Left colon (tissue), 2 donors: Measurements from ENCODE around the gene BTBD18. TPM values are rescaled to one million over a fixed set of nuclear protein-coding genes. Genes with fewer than 3 reads are reported as not detected.
"Not testable (repeated sequence)": the region's sequence is repeated elsewhere in the genome, so short reads cannot be mapped to it uniquely, and the experiment has no call there.

Experiments
- ATAC-seq: fragments of 200-7000 bp; cut with Tn5 transposase; one replicate; pipeline ENCODE4 v1.9.1; 2020; ENCODE audit warnings: mild to moderate bottlenecking, moderate library complexity
- DNase-seq, 2 donors: peaks; one replicate each; pipeline ENCODE4 v3.0.0-alpha.2; 2020
- intact Hi-C, 2 donors: fragments of 100-400 bp; cut with DNase I in 1 of 2; cut with micrococcal nuclease in 1 of 2; formaldehyde crosslinking; loops; one replicate each; pipeline versions ENCODE4 v1.11.2 to v1.14.0; 2022; cut with DNase I, micrococcal nuclease
- total RNA-seq, 2 donors: library from RNA; stranded (reverse); fragmentation: NEBNext Ultra II Directional; extraction: Animal tissue kit (Norgen Biotek cat#: 25700); gene quantifications; one replicate each; pipeline ENCODE4 v1.2.1, GENCODE V29; 2021
- donor health status: DM: no; HTN: no; CAD: no.
- donor health status: DM: yes; HTN: yes; CAD: no.

BTBD18 gene
- total RNA-seq, 2 donors from 2014 or later, result not detected

- intact Hi-C loops, result no loop called here
- no peak for DNase-seq
- ATAC-seq, result no peak
These were observed 4.7 kb downstream of the BTBD18 start for GRCh38 chr11:57746920-57747319.

GRCh38 chr11:57745206-57745605, 6.4 kb downstream of the BTBD18 start:
- DNase-seq (no peak), ATAC-seq (no peak)
- intact Hi-C loops, result no loop called here

- no peak for ATAC-seq
- intact Hi-C loops, result loop anchor here in 1 of 2 donors (5.0 kb wide), 1 partner anchor 58 kb away; no protein-coding TSS in a partner anchor
- DNase-seq, result no peak
These were observed 7.3 kb downstream of the BTBD18 start for GRCh38 chr11:57744357-57744756.

GRCh38 chr11:57742087-57742452, 9.5 kb downstream of the BTBD18 start:
- DNase-seq (peak in 1 of 2 donors; percentile 26), ATAC-seq (no peak)
- intact Hi-C loops, result loop anchor here in 1 of 2 donors (5.0 kb wide), 1 partner anchor 60 kb away; no protein-coding TSS in a partner anchor

GRCh38 chr11:57741132-57742086, 10.2 kb downstream of the BTBD18 start, which contains the start of gene SELENOH:
SELENOH (plus strand) TSS chr11:57741491; CDS start chr11:57741596, 105 bp downstream.
- ATAC-seq (peak; percentile 96), DNase-seq (peak; percentile 94 to 98)
- intact Hi-C loops, result loop anchor here in 1 of 2 donors (5.0 kb wide), 1 partner anchor 61 kb away; no protein-coding TSS in a partner anchor

- intact Hi-C loops, result no loop called here
- DNase-seq, result peak in 1 of 2 donors; percentile 32
- ATAC-seq, result peak; percentile 86
These were observed 15.9 kb downstream of the BTBD18 start for GRCh38 chr11:57735619-57736298.

GRCh38 chr11:57732661-57733060, 19.0 kb downstream of the BTBD18 start:
- DNase-seq (no peak), ATAC-seq (peak; percentile 43)
- intact Hi-C loops, result no loop called here

- no peak for DNase-seq
These were observed 22.1 kb downstream of the BTBD18 start for GRCh38 chr11:57729479-57729878.

GRCh38 chr11:57728829-57729228, 22.8 kb downstream of the BTBD18 start:
- ATAC-seq, result no peak
- no peak for DNase-seq
- intact Hi-C loops, result no loop called here

More at GRCh38 chr11:57729479-57729878, 22.1 kb downstream of the BTBD18 start:
- no peak for ATAC-seq
- intact Hi-C loops, result no loop called here

GRCh38 chr11:57727185-57727584, 24.4 kb downstream of the BTBD18 start:
- intact Hi-C loops, result no loop called here
- no peak for DNase-seq
- no peak for ATAC-seq

GRCh38 chr11:57716726-57717125, 34.9 kb downstream of the BTBD18 start:
- intact Hi-C loops, ATAC-seq, DNase-seq: not testable (repeated sequence)

- no peak for DNase-seq
- intact Hi-C loops, result no loop called here
- ATAC-seq, result no peak
These were observed 37.8 kb downstream of the BTBD18 start for GRCh38 chr11:57713835-57714234.

- ATAC-seq, result peak; percentile 86
- DNase-seq, result peak; percentile 95
- intact Hi-C loops, result no loop called here
These were observed 39.1 kb downstream of the BTBD18 start, which contains the start of gene TMX2 for GRCh38 chr11:57712256-57713150. TMX2 (plus strand) TSS chr11:57712593; CDS start chr11:57712619, 26 bp downstream.

- peak; percentile 78 for ATAC-seq
- peak; percentile 86 to 94 for DNase-seq
- intact Hi-C loops, result no loop called here
These were observed 40.0 kb downstream of the BTBD18 start, which contains the start of gene MED19 for GRCh38 chr11:57711414-57712255. MED19 (minus strand) TSS chr11:57712215; CDS start chr11:57712179, 36 bp downstream.

GRCh38 chr11:57709802-57710367, 41.7 kb downstream of the BTBD18 start:
- ATAC-seq (no peak), DNase-seq (no peak)
- intact Hi-C loops, result no loop called here

GRCh38 chr11:57705432-57705831, 46.2 kb downstream of the BTBD18 start:
- intact Hi-C loops, ATAC-seq, DNase-seq: not testable (repeated sequence)

- ATAC-seq, result no peak
- DNase-seq, result no peak
- intact Hi-C loops, result no loop called here
These were observed 46.7 kb downstream of the BTBD18 start for GRCh38 chr11:57704932-57705331.
